Tracheal epithelial cell (primary cell): Measurements from ENCODE around the gene SFTPB. TPM values are rescaled to one million over a fixed set of nuclear protein-coding genes. Genes with fewer than 3 reads are reported as not detected.

Experiments used
- total RNA-seq: library from RNA; depleted of rRNA; stranded (reverse); fragments of >200 nt; gene quantifications from 2 replicates; pipeline ENCODE4 v1.2.1, GENCODE V29; 2014

SFTPB gene
- total RNA-seq, result not detected in 2 replicates

GRCh38 chr2:85668009-85668856 is at the start of gene SFTPB:
Gene SFTPB (minus strand): TSS chr2:85668199. CDS start chr2:85668183, 16 bp downstream.

GRCh38 chr2:85694052-85695025 is 26.3 kb upstream of the SFTPB start, which contains the start of gene GNLY:
Gene GNLY (plus strand): TSS chr2:85694358. CDS start chr2:85694419, 61 bp downstream.

GRCh38 chr2:85611705-85612587 is 56.1 kb downstream of the SFTPB start, which contains the start of gene C2orf68:
Gene C2orf68 (minus strand): TSS chr2:85612066. CDS start chr2:85611984, 82 bp downstream.

Other genes with a start within 250 kb of the SFTPB start
- gene SH2D6, start 249.5 kb downstream of the SFTPB start, total RNA-seq, result not detected in 2 replicates
- gene MAT2A, start 129.0 kb downstream of the SFTPB start, total RNA-seq, result 49.4 and 75.9 TPM in 2 replicates
- gene GGCX, start 106.7 kb downstream of the SFTPB start, total RNA-seq, result 27.3 and 35.4 TPM in 2 replicates
- 36.2 and 42.2 TPM in 2 replicates for gene VAMP8, start 90.6 kb downstream of the SFTPB start, total RNA-seq
- gene VAMP5, start 83.8 kb downstream of the SFTPB start, total RNA-seq, result 4.1 TPM in 1 of 2 replicates, not detected in the other
- 221 and 249 TPM in 2 replicates for gene RNF181, start 72.5 kb downstream of the SFTPB start, total RNA-seq
- gene TMEM150A, start 65.5 kb downstream of the SFTPB start, total RNA-seq, result 10.7 and 12.8 TPM in 2 replicates
- gene C2orf68, start 56.1 kb downstream of the SFTPB start, total RNA-seq, result 16.0 and 20.0 TPM in 2 replicates
- gene USP39, start 52.0 kb downstream of the SFTPB start, total RNA-seq, result 32.8 and 36.4 TPM in 2 replicates
- not detected in 2 replicates for gene GNLY, start 26.2 kb upstream of the SFTPB start, total RNA-seq
- gene ATOH8, start 85.8 kb upstream of the SFTPB start, total RNA-seq, result 0.96 TPM in 1 of 2 replicates, not detected in the other
- 13.6 and 14.2 TPM in 2 replicates for gene ST3GAL5, start 220.8 kb upstream of the SFTPB start, total RNA-seq